Stimulated activated naive CD8-positive, alpha-beta T cell treated with anti-CD3 and anti-CD28 coated beads, Interleukin-15, Interleukin-2, amounts not matched to agents 100 U/mL and 50 U/mL, for 24 hours (primary cell): Measurements from ENCODE around the gene FOXL3.
"Not testable (repeated sequence)": the region's sequence is repeated elsewhere in the genome, so short reads cannot be mapped to it uniquely, and the experiment has no call there.

ENCODE experiments used
- ATAC-seq: fragments of 150-1000 bp; cut with Tn5 transposase; one replicate; pipeline ENCODE4 v1.10.0; 2021
- DNase-seq: peaks from one replicate; pipeline ENCODE4 v3.0.0; 2021

Gene FOXL3

GRCh38 chr7:323410-323809, 33.4 kb downstream of the FOXL3 start:
- DNase-seq (no peak), ATAC-seq (no peak)

- DNase-seq (no peak), ATAC-seq (no peak)
Measured at GRCh38 chr7:324011-324410, 34.0 kb downstream of the FOXL3 start.

GRCh38 chr7:325051-325798, 35.3 kb downstream of the FOXL3 start:
- ATAC-seq (no peak), DNase-seq (no peak)

- DNase-seq (no peak), ATAC-seq (no peak)
Measured at GRCh38 chr7:325811-326210, 35.8 kb downstream of the FOXL3 start.

GRCh38 chr7:326273-326672, 36.3 kb downstream of the FOXL3 start:
- no peak for ATAC-seq
- DNase-seq, result no peak

- DNase-seq, result no peak
- no peak for ATAC-seq
Measured at GRCh38 chr7:326809-327232, 36.9 kb downstream of the FOXL3 start.

GRCh38 chr7:327233-327931, 37.4 kb downstream of the FOXL3 start:
- DNase-seq, result no peak
- ATAC-seq, result no peak

- DNase-seq, result no peak
- no peak for ATAC-seq
Measured at GRCh38 chr7:327991-328702, 38.2 kb downstream of the FOXL3 start.

GRCh38 chr7:329691-330281, 39.8 kb downstream of the FOXL3 start:
- ATAC-seq (no peak), DNase-seq (no peak)

GRCh38 chr7:330511-331230, 40.7 kb downstream of the FOXL3 start:
- DNase-seq (no peak), ATAC-seq (no peak)

- no peak for DNase-seq
- no peak for ATAC-seq
Measured at GRCh38 chr7:332020-332517, 42.1 kb downstream of the FOXL3 start.

- ATAC-seq, result peak; percentile 97
- DNase-seq, result peak; percentile 98
Measured at GRCh38 chr7:332646-333392, 42.8 kb downstream of the FOXL3 start.

- no peak for DNase-seq
- no peak for ATAC-seq
Measured at GRCh38 chr7:333393-333764, 43.4 kb downstream of the FOXL3 start.

GRCh38 chr7:334618-335357, 44.8 kb downstream of the FOXL3 start:
- DNase-seq (no peak), ATAC-seq (no peak)

GRCh38 chr7:335358-336148, 45.6 kb downstream of the FOXL3 start:
- no peak for DNase-seq
- no peak for ATAC-seq

GRCh38 chr7:336149-336533, 46.2 kb downstream of the FOXL3 start:
- not testable (repeated sequence) for ATAC-seq

GRCh38 chr7:336810-337566, 47.0 kb downstream of the FOXL3 start:
- DNase-seq, result peak; percentile 28
- no peak for ATAC-seq

More at GRCh38 chr7:336149-336533, 46.2 kb downstream of the FOXL3 start:
- not testable (repeated sequence) for DNase-seq

GRCh38 chr7:337567-337951, 47.6 kb downstream of the FOXL3 start:
- DNase-seq, result no peak
- no peak for ATAC-seq
